ENCODE data around the gene SERPINI2.

SERPINI2 gene, protein sequence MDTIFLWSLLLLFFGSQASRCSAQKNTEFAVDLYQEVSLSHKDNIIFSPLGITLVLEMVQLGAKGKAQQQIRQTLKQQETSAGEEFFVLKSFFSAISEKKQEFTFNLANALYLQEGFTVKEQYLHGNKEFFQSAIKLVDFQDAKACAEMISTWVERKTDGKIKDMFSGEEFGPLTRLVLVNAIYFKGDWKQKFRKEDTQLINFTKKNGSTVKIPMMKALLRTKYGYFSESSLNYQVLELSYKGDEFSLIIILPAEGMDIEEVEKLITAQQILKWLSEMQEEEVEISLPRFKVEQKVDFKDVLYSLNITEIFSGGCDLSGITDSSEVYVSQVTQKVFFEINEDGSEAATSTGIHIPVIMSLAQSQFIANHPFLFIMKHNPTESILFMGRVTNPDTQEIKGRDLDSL

DNA sequence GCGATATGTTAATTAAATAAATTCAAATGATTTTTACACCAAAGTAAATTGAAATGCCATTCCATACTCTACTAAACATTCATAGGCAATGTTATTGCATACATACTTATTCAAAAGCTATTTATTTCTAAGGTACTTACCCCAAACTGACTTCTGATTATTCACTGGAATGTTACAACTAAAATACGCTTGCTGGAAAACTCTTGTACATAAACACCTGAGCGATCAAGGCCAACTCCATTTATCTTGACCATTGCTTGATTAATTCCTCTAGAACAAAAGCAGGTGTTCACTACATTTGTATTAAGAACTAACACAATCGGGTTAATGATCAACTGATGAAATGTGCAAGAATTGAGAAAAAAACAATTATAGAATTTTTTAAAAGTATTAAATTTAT is at the start of gene SERPINI2:
Gene SERPINI2, minus strand, starts transcription at position 180 of the 400 bp plus-strand sequence. CDS start 2,208 bp downstream, outside the sequence.
- DNase-seq (ENCODE audit: extremely low read depth, low read depth) = no peak
- TF ChIP-seq, protein P1, sequence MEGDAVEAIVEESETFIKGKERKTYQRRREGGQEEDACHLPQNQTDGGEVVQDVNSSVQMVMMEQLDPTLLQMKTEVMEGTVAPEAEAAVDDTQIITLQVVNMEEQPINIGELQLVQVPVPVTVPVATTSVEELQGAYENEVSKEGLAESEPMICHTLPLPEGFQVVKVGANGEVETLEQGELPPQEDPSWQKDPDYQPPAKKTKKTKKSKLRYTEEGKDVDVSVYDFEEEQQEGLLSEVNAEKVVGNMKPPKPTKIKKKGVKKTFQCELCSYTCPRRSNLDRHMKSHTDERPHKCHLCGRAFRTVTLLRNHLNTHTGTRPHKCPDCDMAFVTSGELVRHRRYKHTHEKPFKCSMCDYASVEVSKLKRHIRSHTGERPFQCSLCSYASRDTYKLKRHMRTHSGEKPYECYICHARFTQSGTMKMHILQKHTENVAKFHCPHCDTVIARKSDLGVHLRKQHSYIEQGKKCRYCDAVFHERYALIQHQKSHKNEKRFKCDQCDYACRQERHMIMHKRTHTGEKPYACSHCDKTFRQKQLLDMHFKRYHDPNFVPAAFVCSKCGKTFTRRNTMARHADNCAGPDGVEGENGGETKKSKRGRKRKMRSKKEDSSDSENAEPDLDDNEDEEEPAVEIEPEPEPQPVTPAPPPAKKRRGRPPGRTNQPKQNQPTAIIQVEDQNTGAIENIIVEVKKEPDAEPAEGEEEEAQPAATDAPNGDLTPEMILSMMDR (IDR thresholded peaks at IDR 0.05; ENCODE audit: low read depth, low read length, missing control alignments) = no peak

DNA sequence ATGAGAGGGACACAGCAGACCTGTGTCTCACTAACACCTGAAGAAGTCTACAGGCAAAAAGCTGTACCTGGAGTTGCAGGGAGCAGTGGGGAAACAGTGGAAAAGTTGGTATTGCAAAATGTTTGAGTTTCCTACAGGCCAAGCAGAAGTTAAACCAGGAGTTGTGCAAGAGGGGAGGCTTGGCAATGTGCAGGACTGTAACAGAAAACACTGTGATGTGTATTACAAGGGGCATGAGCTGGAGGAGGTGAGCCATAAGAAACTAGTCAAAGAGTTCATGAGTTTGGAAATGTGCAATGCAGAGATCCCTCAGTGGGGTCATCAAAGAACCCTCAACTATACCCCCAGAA is 47.1 kb upstream of the SERPINI2 start:
- no peak for DNase-seq (ENCODE audit: extremely low read depth, low read depth)
- no peak overlapping the region for H3K4me3 ChIP-seq (replicated peaks; ENCODE audit: low read depth, low read length)
- TF ChIP-seq, protein P1 (IDR thresholded peaks at IDR 0.05; ENCODE audit: low read depth, low read length, missing control alignments) = no peak

More for the DNA sequence above, at the start of gene SERPINI2:
- H3K4me3 ChIP-seq (replicated peaks; ENCODE audit: low read depth, low read length) = no peak within 1 kb of the TSS

DNA sequence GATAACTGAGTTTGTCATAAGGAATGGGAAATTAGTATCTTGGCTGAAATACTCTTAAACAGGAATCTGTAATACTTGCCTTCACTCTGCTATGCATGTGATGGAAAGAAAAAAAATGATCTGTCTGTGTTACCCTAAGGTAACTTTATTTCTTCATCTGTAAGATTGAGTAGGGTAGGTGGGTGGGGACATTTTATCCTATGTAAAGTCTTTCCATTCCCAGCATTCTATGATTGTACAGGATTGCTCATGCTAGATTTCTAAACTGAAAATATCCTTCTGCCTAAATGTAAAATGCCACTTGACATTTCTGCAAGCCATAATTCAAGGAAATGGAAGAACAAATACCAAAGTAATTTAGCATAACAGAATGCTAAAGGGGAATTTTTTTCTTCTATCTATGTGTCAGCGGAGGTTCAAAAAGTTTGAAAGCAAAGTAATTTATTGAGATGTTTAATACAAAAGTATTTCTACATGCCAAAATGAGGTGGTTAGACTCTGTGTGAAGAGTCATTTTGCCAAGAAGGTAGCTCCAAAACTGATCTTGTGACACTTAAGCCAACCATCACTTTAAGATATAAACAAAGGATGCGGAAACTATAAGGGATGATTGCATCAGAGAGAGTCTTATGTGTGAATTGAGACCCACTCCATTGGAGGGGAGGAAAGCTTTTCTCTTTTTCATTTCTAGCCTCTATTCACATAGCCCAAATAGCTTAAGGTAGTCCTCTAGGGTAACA is 46.6 kb upstream of the SERPINI2 start:
- no peak for DNase-seq (ENCODE audit: extremely low read depth, low read depth)
- TF ChIP-seq, protein P1 (IDR thresholded peaks at IDR 0.05; ENCODE audit: low read depth, low read length, missing control alignments) = no peak

DNA sequence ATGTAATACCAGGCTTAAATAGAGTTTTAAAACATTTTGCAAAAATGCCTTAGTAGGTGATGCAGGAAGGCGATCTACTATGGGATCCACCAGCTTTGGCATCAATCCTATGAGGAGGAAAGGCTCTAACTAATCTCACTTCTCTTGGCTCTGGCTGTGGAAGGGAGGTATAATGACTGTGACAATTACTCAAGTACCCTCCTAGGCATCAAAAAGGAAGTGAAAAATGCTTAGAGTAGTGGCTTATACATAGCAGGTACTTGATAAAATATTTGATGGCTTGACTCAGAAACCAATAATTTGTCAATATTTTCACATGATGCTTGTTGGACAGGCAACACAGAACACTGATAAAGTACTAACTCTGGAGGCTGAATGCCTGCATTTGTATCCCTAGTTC is 34.1 kb upstream of the SERPINI2 start:
- TF ChIP-seq, protein P1 (IDR thresholded peaks at IDR 0.05; ENCODE audit: low read depth, low read length, missing control alignments) = no peak
- H3K4me3 ChIP-seq (replicated peaks; ENCODE audit: low read depth, low read length) = no peak overlapping the region
- DNase-seq (ENCODE audit: extremely low read depth, low read depth) = no peak

More for the DNA sequence above, 46.6 kb upstream of the SERPINI2 start:
- H3K4me3 ChIP-seq (replicated peaks; ENCODE audit: low read depth, low read length) = no peak overlapping the region

DNA sequence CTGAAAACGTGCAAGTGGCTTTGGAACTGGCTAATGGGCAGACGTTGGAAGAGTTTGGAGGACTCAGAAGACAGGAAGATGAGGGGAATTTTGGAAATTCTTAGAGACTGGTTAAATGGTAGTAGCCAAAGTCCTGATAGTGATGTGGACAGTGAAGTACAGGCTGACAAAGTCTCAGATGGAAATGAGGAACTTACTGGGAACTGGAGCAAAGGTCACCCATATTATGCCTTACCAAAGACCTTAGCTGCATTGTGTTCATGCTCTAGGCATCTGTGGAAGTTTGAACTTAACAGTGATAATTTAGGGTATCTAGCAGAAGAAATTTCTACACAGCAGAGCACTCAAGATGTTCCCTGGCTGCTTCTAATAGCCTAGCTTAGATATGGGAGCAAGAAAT is 28.6 kb upstream of the SERPINI2 start:
- no peak for DNase-seq (ENCODE audit: extremely low read depth, low read depth)
- no peak overlapping the region for H3K4me3 ChIP-seq (replicated peaks; ENCODE audit: low read depth, low read length)
- TF ChIP-seq, protein P1 (IDR thresholded peaks at IDR 0.05; ENCODE audit: low read depth, low read length, missing control alignments) = no peak

DNA sequence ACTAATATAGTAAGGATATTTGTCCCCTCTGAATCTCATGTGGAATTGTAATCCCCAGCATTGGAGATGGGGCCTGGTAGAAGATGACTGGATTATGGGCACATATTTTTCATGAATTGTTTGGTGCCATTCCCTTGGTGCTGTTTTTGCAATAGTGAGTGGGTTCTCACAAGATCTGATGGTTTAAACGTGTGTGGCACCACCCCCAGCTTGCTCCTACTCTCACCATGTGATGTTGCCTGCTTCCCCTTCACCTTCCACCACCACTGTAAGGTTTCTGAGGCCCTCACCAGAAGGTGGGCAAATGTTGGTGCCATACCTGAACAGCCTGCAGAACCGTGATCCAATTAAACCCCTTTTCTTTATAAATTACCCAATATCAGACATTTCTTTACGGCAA is 28.1 kb upstream of the SERPINI2 start:
- TF ChIP-seq, protein P1 (IDR thresholded peaks at IDR 0.05; ENCODE audit: low read depth, low read length, missing control alignments) = no peak
- no peak for DNase-seq (ENCODE audit: extremely low read depth, low read depth)
- H3K4me3 ChIP-seq (replicated peaks; ENCODE audit: low read depth, low read length) = no peak overlapping the region

Data from HFF-Myc (cell line).